Small intestine (tissue), 7 donors: ENCODE data around the gene GABRP. TPM values are rescaled to one million over a fixed set of nuclear protein-coding genes. Genes with fewer than 3 reads are reported as not detected.

Experiments
- DNase-seq, 2 donors: peaks; one replicate each; pipeline versions ENCODE4 v3.0.0 to v3.0.0-alpha.2; 2013
- FAIRE-seq: peaks from 2 replicates; lab custom pipeline; 2012; peaks lifted over from hg19 to GRCh38; lab: Jason Lieb, UNC
- H3K27ac ChIP-seq, 3 donors: one replicate each; pipeline ENCODE4 v1.5.1; 2013; ENCODE audit warnings: low read length in 2 of 3, mild to moderate bottlenecking in 2 of 3, control low read depth in 1 of 3, inconsistent platforms in 1 of 3, low read depth in 1 of 3, moderate library complexity in 1 of 3
- H3K27me3 ChIP-seq, 3 donors: one replicate each; pipeline ENCODE4 v1.6.1; 2013; ENCODE audit warnings: low read length in 3 of 3, inconsistent platforms in 1 of 3; ENCODE audit not compliant: control insufficient read depth in 3 of 3, insufficient read depth in 3 of 3
- H3K36me3 ChIP-seq, 3 donors: one replicate each; pipeline ENCODE4 v1.6.1; 2013; ENCODE audit warnings: low read length in 3 of 3, inconsistent platforms in 1 of 3, low read depth in 1 of 3, mild to moderate bottlenecking in 1 of 3, moderate library complexity in 1 of 3; ENCODE audit not compliant: control insufficient read depth in 3 of 3, insufficient read depth in 2 of 3
- H3K4me1 ChIP-seq, 3 donors: one replicate each; pipeline ENCODE4 v1.6.1; 2013; ENCODE audit warnings: low read length in 2 of 3, inconsistent platforms in 1 of 3, low read depth in 1 of 3, mild to moderate bottlenecking in 1 of 3, moderate library complexity in 1 of 3; ENCODE audit not compliant: control insufficient read depth in 3 of 3, insufficient read depth in 2 of 3
- H3K4me3 ChIP-seq, 3 donors: one replicate each; pipeline ENCODE4 v1.5.1; 2013; ENCODE audit warnings: low read length in 3 of 3, control low read depth in 1 of 3, inconsistent platforms in 1 of 3, low read depth in 1 of 3, mild to moderate bottlenecking in 1 of 3, moderate library complexity in 1 of 3
- H3K9me3 ChIP-seq, 2 donors: one replicate each; pipeline ENCODE4 v1.6.1; 2013; ENCODE audit warnings: low read depth in 1 of 2, low read length in 1 of 2; ENCODE audit not compliant: control insufficient read depth in 2 of 2, insufficient read depth in 1 of 2
- WGBS, 3 donors: extraction: QIAGEN DNeasy Blood & Tissue Kit; methylation state at CpG; one replicate each; pipeline ENCODE4 v1.1.7; 2013; 5-methylcytosine and 5-hydroxymethylcytosine counted together
- polyA plus RNA-seq, 4 donors: library from polyadenylated mRNA; stranded (reverse) in 3 of 4; unstranded in 1 of 4; fragments of 200-250 nt in 3 of 4; fragments of 120-200 nt in 1 of 4; gene quantifications; one replicate each; pipeline versions ENCODE4 v1.2.1 to v1.2.3, GENCODE V29; 2013
- donor health status: healthy with polysubstance abuse.
- donor health status: control.
- donor health status: control.
- donor health status: Bipolar disorder and iron deficiency.
- donor health status: healthy.

GABRP gene
- polyA plus RNA-seq, 4 donors = 0.24 to 8.4 (median 2.8) TPM

DNA sequence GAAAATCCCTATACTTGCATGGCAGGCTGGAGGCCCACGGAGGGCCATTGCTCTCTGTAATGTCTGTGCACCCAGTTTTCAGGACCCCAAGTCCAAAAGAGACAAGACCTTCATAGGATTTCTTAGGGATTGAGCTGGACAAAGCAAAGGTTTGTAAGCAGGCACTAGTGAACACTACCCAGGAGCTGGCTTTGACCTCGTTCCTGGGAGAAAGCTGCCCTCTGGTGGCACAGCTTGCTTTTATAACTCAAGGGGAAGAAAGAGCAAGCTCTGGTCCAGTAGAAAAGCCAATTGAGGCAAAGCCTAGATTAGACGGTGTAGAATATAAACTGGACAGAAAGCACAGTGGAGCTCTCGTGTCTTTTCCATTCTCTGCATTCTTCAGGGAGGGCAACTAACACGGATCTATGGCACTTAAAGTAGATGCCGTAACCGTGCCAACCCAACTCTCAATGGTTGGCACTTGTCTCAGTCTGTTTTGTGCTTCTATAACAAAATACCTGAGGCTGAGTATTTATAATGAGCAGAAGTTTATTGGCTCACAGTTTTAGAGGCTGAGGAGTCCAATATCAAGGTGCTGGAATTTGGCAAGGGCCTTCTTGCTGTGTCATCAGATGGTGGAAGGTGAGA lies 7.9 kb downstream of the GABRP start:
- peak; percentile 73 to 86 for DNase-seq
- no peaks in the 10 kb centered on the region for H3K4me1 ChIP-seq
- FAIRE-seq = no peak
- 29 to 39% (median 33%) methylated on average over 7 of the region's 7 CpGs for whole genome bisulfite sequencing, 3 donors
- H3K9me3 ChIP-seq = no peaks in the 10 kb centered on the region
- no peaks in the 10 kb centered on the region for H3K36me3 ChIP-seq
- H3K27me3 ChIP-seq = no peaks in the 10 kb centered on the region
- H3K4me3 ChIP-seq = no peak overlapping the region
- no peak overlapping the region for H3K27ac ChIP-seq

GRCh38 chr5:170792878-170793277 lies 9.4 kb downstream of the GABRP start:
- H3K4me3 ChIP-seq = no peak overlapping the region
- H3K4me1 ChIP-seq = no peaks in the 10 kb centered on the region
- 80 to 92% (median 89%) methylated on average over 8 of the region's 8 CpGs for WGBS, 3 donors
- H3K9me3 ChIP-seq = no peaks in the 10 kb centered on the region
- no peaks in the 10 kb centered on the region for H3K36me3 ChIP-seq
- H3K27ac ChIP-seq = no peak overlapping the region
- FAIRE-seq (no peak), DNase-seq (no peak)
- no peaks in the 10 kb centered on the region for H3K27me3 ChIP-seq

DNA sequence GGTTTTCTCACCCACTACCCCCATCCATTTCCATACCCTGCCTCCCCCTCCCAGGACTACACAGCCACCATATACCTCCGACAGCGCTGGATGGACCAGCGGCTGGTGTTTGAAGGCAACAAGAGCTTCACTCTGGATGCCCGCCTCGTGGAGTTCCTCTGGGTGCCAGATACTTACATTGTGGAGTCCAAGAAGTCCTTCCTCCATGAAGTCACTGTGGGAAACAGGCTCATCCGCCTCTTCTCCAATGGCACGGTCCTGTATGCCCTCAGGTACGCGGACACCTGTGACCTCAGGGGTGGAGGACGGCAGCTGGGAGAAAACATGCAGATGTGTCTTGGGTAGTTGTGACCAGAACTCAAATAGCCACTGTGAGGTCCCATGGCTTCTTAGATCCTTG lies 11.6 kb downstream of the GABRP start:
- DNase-seq (no peak), FAIRE-seq (no peak)
- Histone ChIP-seq H3K4me3 (no peak overlapping the region), H3K9me3 (no peaks in the 10 kb centered on the region), H3K27ac (no peak overlapping the region), H3K36me3 (no peaks in the 10 kb centered on the region), H3K4me1 (no peaks in the 10 kb centered on the region), H3K27me3 (no peaks in the 10 kb centered on the region)
- WGBS, 3 donors = 90 to 95% (median 94%) methylated on average over 10 of the region's 10 CpGs

- no peaks in the 10 kb centered on the region for H3K36me3 ChIP-seq
- no peak overlapping the region for H3K27ac ChIP-seq
- H3K4me3 ChIP-seq = no peak overlapping the region
- H3K4me1 ChIP-seq = no peaks in the 10 kb centered on the region
- H3K9me3 ChIP-seq = no peaks in the 10 kb centered on the region
- WGBS, 3 donors = 91 to 94% (median 93%) methylated on average over 7 of the region's 7 CpGs
- no peak for DNase-seq
- peaks cover 0 to 9% (median 4%) of the 10 kb centered on the region in 3 donors for H3K27me3 ChIP-seq
- FAIRE-seq = no peak
Measured at GRCh38 chr5:170805666-170806065, 22.1 kb downstream of the GABRP start.

GRCh38 chr5:170809551-170809950 lies 26.0 kb downstream of the GABRP start:
- no peaks in the 10 kb centered on the region for H3K4me1 ChIP-seq
- no peaks in the 10 kb centered on the region for H3K9me3 ChIP-seq
- no peak overlapping the region for H3K27ac ChIP-seq
- peak; percentile 52 to 54 for DNase-seq
- WGBS, 3 donors = 59 to 73% (median 67%) methylated on average over 7 of the region's 7 CpGs
- no peak for FAIRE-seq
- peaks cover 0 to 4% (median 0%) of the 10 kb centered on the region in 3 donors for H3K27me3 ChIP-seq
- H3K4me3 ChIP-seq = no peak overlapping the region
- H3K36me3 ChIP-seq = no peaks in the 10 kb centered on the region

GRCh38 chr5:170811719-170812118 lies 28.2 kb downstream of the GABRP start:
- Histone ChIP-seq H3K27ac (no peak overlapping the region), H3K36me3 (no peaks in the 10 kb centered on the region), H3K27me3 (no peaks in the 10 kb centered on the region), H3K9me3 (no peaks in the 10 kb centered on the region), H3K4me1 (no peaks in the 10 kb centered on the region), H3K4me3 (no peak overlapping the region)
- 92 to 97% (median 93%) methylated on average over 4 of the region's 4 CpGs for WGBS, 3 donors
- no peak for DNase-seq
- FAIRE-seq = no peak

- Histone ChIP-seq H3K4me3 (no peak overlapping the region), H3K36me3 (no peaks in the 10 kb centered on the region), H3K27me3 (no peaks in the 10 kb centered on the region), H3K9me3 (no peaks in the 10 kb centered on the region), H3K27ac (no peak overlapping the region), H3K4me1 (no peaks in the 10 kb centered on the region)
- no peak for FAIRE-seq
- no peak for DNase-seq
- WGBS, 3 donors = 76 to 93% (median 91%) methylated on average over 5 of the region's 5 CpGs
Measured at GRCh38 chr5:170813231-170813630, 29.7 kb downstream of the GABRP start.

DNA sequence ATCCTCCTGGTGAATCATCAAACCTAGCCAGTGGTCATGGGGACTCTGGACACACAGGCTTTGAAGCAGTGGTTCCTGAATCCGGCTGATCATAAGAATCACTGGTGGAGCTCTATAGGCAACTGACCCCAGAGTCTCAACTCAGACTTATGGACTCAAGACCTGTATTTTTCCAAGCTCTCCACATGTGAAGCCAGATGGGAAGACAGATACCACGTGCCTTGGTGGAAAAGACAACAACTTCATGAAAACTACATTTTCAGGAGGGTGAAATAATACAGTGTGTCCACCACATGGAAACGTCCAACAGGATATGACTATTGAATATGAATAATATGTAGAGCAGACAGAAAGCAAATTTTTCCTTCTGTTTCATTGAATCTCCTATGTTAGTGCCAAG lies 33.7 kb downstream of the GABRP start:
- Histone ChIP-seq H3K9me3 (no peaks in the 10 kb centered on the region), H3K36me3 (no peaks in the 10 kb centered on the region), H3K4me3 (no peak overlapping the region), H3K27me3 (no peaks in the 10 kb centered on the region), H3K27ac (no peak overlapping the region), H3K4me1 (peaks cover 0 to 8% (median 0%) of the 10 kb centered on the region in 3 donors)
- WGBS, 3 donors = 69 to 74% (median 69%) methylated on average over 3 of the region's 3 CpGs
- no peak for DNase-seq
- no peak for FAIRE-seq

DNA sequence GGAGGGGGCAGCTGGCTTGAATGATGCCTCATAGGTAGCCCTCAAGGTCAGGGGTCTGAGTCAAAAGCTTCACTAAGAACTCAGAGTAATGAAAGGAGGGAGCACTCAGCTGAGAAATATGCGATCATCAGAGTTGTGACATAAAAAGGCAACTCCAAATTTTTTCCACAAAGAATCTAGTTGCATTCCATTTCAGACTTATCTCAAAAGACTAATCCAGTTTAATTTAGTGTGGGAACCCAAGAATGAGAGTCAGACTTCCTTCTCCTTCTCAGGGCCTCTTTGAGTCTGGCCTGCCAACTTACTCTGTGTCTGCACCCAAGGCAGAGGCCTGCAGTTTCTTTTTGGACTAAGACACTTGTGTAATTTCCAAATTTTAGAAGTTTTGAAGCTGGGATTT lies 34.7 kb downstream of the GABRP start:
- no peaks in the 10 kb centered on the region for H3K36me3 ChIP-seq
- DNase-seq (no peak), FAIRE-seq (no peak)
- H3K27ac ChIP-seq = no peak overlapping the region
- no peaks in the 10 kb centered on the region for H3K9me3 ChIP-seq
- 87 to 100% (median 100%) methylated on average over 1 of the region's 1 CpG for WGBS, 3 donors
- no peaks in the 10 kb centered on the region for H3K27me3 ChIP-seq
- H3K4me1 ChIP-seq = peaks cover 0 to 8% (median 0%) of the 10 kb centered on the region in 3 donors
- no peak overlapping the region for H3K4me3 ChIP-seq
